Measurements from ENCODE around the gene SPPL2B.

Gene SPPL2B

GRCh38 chr19:2335848-2336247 is 7.4 kb downstream of the SPPL2B start:
- FAIRE-seq (peak; percentile 91), DNase-seq (ENCODE audit: insufficient read length, low spot score) (no peak)
- TF ChIP-seq PAX5 (IDR thresholded peaks at IDR 0.05; ENCODE audit: insufficient read depth, low read length, severe bottlenecking) (no peak), SPI1 (IDR thresholded peaks at IDR 0.05; ENCODE audit: low read depth, low read length) (no peak), POLR2A (IDR thresholded peaks at IDR 0.05; ENCODE audit: low read depth, low read length) (no peak), POLR2AphosphoS5 (IDR thresholded peaks at IDR 0.05; ENCODE audit: low read depth, low read length) (no peak)

DNA sequence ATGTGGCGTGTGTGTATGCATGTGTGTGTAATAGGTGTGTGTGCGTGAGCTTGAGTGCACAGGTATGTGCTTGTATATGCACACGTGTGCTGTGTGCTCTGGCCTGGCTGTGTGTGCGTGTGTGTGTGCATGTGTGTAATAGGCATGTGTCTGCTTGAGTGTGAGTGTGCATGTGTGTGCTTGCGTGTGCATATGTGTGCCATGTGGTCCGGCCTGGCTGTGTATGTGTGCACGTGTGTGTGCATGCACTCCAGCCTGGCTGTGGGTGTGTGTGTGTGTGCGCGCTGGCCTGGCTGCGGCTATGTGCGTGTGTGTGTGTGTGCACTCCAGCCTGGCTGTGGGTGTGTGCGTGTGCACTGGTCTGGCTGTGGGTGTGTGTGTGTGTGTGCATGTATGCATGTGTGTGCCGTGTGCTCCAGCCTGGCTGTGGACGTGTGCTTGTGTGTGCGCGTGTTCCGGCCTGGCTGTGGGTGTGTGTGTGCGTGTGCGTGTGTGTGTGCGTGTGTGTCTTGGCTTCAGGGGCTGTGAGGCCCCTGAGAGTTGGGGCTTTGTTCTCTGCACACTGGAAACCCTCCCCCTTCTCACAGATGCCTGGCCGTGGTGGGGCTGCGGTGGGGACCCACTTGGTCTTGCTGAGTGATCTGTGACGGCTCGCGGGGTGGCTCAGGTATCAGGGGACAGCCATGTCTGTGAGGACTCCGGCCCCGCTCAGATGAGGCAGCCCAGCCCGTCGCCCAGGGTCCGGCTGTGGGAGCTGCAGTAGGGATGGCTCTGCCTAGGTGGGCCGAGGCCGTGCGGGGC is 8.2 kb downstream of the SPPL2B start:
- peak; percentile 50 for FAIRE-seq
- no peak for TF ChIP-seq TAF1 (IDR thresholded peaks at IDR 0.05; ENCODE audit: low read depth, low read length)
- TF ChIP-seq POU2F2 (IDR thresholded peaks at IDR 0.05; ENCODE audit: low read depth, low read length), result no peak
- no peak for TF ChIP-seq SPI1 (IDR thresholded peaks at IDR 0.05; ENCODE audit: low read depth, low read length)
- TF ChIP-seq PAX5 (IDR thresholded peaks at IDR 0.05; ENCODE audit: insufficient read depth, low read length, severe bottlenecking), result no peak
- TF ChIP-seq POLR2AphosphoS5 (IDR thresholded peaks at IDR 0.05; ENCODE audit: low read depth, low read length), result no peak
- no peak for TF ChIP-seq POLR2A (IDR thresholded peaks at IDR 0.05; ENCODE audit: low read depth, low read length)
- no peak for DNase-seq (ENCODE audit: insufficient read length, low spot score)

DNA sequence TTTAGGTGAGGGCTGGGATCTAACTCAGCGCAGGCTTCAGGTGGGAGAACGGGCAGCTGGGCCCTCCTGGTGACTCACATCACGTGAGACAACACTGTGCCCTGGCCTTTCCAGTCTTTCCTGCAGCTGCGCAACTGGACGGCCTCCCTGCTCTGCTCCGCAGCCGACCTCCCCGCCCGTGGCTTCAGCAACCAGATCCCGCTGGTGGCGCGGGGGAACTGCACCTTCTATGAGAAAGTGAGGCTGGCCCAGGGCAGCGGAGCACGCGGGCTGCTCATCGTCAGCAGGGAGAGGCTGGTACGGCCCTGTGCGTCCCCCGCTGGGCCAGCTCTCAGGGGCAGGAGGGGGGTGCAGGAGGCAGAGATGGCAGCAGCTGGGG is 8.8 kb downstream of the SPPL2B start:
- DNase-seq (ENCODE audit: insufficient read length, low spot score) (no peak), FAIRE-seq (no peak)
- TF ChIP-seq POLR2AphosphoS5 (IDR thresholded peaks at IDR 0.05; ENCODE audit: low read depth, low read length), result no peak
- TF ChIP-seq SPI1 (IDR thresholded peaks at IDR 0.05; ENCODE audit: low read depth, low read length), result no peak
- TF ChIP-seq POU2F2 (IDR thresholded peaks at IDR 0.05; ENCODE audit: low read depth, low read length), result no peak
- TF ChIP-seq POLR2A (IDR thresholded peaks at IDR 0.05; ENCODE audit: low read depth, low read length), result no peak
- no peak for TF ChIP-seq PAX5 (IDR thresholded peaks at IDR 0.05; ENCODE audit: insufficient read depth, low read length, severe bottlenecking)
- no peak for TF ChIP-seq TAF1 (IDR thresholded peaks at IDR 0.05; ENCODE audit: low read depth, low read length)

- TF ChIP-seq TAF1 (IDR thresholded peaks at IDR 0.05; ENCODE audit: low read depth, low read length) (no peak), POLR2A (IDR thresholded peaks at IDR 0.05; ENCODE audit: low read depth, low read length) (no peak), POU2F2 (IDR thresholded peaks at IDR 0.05; ENCODE audit: low read depth, low read length) (no peak), POLR2AphosphoS5 (IDR thresholded peaks at IDR 0.05; ENCODE audit: low read depth, low read length) (no peak), PAX5 (IDR thresholded peaks at IDR 0.05; ENCODE audit: insufficient read depth, low read length, severe bottlenecking) (no peak), SPI1 (IDR thresholded peaks at IDR 0.05; ENCODE audit: low read depth, low read length) (no peak)
Measured at GRCh38 chr19:2338055-2338615, 9.7 kb downstream of the SPPL2B start.

GRCh38 chr19:2338751-2339643 is 10.5 kb downstream of the SPPL2B start:
- FAIRE-seq, result no peak
- no peak for DNase-seq (ENCODE audit: insufficient read length, low spot score)
- TF ChIP-seq POLR2AphosphoS5 (IDR thresholded peaks at IDR 0.05; ENCODE audit: low read depth, low read length) (no peak), POLR2A (IDR thresholded peaks at IDR 0.05; ENCODE audit: low read depth, low read length) (no peak), TAF1 (IDR thresholded peaks at IDR 0.05; ENCODE audit: low read depth, low read length) (no peak), SPI1 (IDR thresholded peaks at IDR 0.05; ENCODE audit: low read depth, low read length) (no peak), POU2F2 (IDR thresholded peaks at IDR 0.05; ENCODE audit: low read depth, low read length) (no peak), PAX5 (IDR thresholded peaks at IDR 0.05; ENCODE audit: insufficient read depth, low read length, severe bottlenecking) (no peak)

More at GRCh38 chr19:2338055-2338615, 9.7 kb downstream of the SPPL2B start:
- DNase-seq (ENCODE audit: insufficient read length, low spot score) (no peak), FAIRE-seq (no peak)

DNA sequence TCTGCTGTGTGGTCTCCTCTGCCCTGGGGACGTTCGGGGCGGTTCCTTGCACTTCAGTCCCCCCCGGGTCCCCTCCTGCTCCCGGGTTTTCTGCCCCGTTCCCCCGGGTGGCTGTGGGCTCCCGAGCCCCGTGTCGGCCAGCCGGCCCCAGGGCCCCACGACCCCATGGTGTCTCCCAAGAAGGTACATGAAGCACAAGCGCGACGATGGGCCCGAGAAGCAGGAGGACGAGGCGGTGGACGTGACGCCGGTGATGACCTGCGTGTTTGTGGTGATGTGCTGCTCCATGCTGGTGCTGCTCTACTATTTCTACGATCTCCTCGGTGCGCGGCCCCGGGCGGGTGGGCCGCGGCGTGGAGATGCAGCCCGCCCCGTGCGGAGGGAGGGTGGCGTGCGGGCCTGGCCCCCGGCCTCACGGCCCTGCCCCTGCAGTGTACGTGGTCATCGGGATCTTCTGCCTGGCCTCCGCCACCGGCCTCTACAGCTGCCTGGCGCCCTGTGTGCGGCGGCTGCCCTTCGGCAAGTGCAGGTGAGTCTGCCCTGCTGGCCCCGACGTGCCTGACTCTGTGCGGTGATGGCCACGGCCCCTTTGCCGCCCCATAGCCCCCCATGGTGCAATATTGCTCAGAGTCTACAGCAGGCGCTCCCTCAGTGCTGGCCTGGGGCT is 11.3 kb downstream of the SPPL2B start:
- FAIRE-seq, result no peak

GRCh38 chr19:2340496-2341243 is 12.2 kb downstream of the SPPL2B start:
- no peak for FAIRE-seq

More for the DNA sequence above, 11.3 kb downstream of the SPPL2B start:
- no peak for DNase-seq (ENCODE audit: insufficient read length, low spot score)
- no peak for TF ChIP-seq SPI1 (IDR thresholded peaks at IDR 0.05; ENCODE audit: low read depth, low read length)
- no peak for TF ChIP-seq POLR2A (IDR thresholded peaks at IDR 0.05; ENCODE audit: low read depth, low read length)
- no peak for TF ChIP-seq POU2F2 (IDR thresholded peaks at IDR 0.05; ENCODE audit: low read depth, low read length)
- TF ChIP-seq POLR2AphosphoS5 (IDR thresholded peaks at IDR 0.05; ENCODE audit: low read depth, low read length), result no peak
- no peak for TF ChIP-seq PAX5 (IDR thresholded peaks at IDR 0.05; ENCODE audit: insufficient read depth, low read length, severe bottlenecking)
- no peak for TF ChIP-seq TAF1 (IDR thresholded peaks at IDR 0.05; ENCODE audit: low read depth, low read length)

GRCh38 chr19:2341244-2341751 is 12.8 kb downstream of the SPPL2B start:
- DNase-seq (ENCODE audit: insufficient read length, low spot score) (no peak), FAIRE-seq (no peak)
- no peak for TF ChIP-seq POLR2A (IDR thresholded peaks at IDR 0.05; ENCODE audit: low read depth, low read length)
- no peak for TF ChIP-seq POU2F2 (IDR thresholded peaks at IDR 0.05; ENCODE audit: low read depth, low read length)
- TF ChIP-seq POLR2AphosphoS5 (IDR thresholded peaks at IDR 0.05; ENCODE audit: low read depth, low read length), result no peak
- TF ChIP-seq TAF1 (IDR thresholded peaks at IDR 0.05; ENCODE audit: low read depth, low read length), result no peak
- TF ChIP-seq PAX5 (IDR thresholded peaks at IDR 0.05; ENCODE audit: insufficient read depth, low read length, severe bottlenecking), result no peak
- no peak for TF ChIP-seq SPI1 (IDR thresholded peaks at IDR 0.05; ENCODE audit: low read depth, low read length)

More at GRCh38 chr19:2340496-2341243, 12.2 kb downstream of the SPPL2B start:
- TF ChIP-seq PAX5 (IDR thresholded peaks at IDR 0.05; ENCODE audit: insufficient read depth, low read length, severe bottlenecking), result no peak
- no peak for TF ChIP-seq POLR2A (IDR thresholded peaks at IDR 0.05; ENCODE audit: low read depth, low read length)
- TF ChIP-seq TAF1 (IDR thresholded peaks at IDR 0.05; ENCODE audit: low read depth, low read length), result no peak
- no peak for TF ChIP-seq POU2F2 (IDR thresholded peaks at IDR 0.05; ENCODE audit: low read depth, low read length)
- no peak for DNase-seq (ENCODE audit: insufficient read length, low spot score)

Data from GM12891 (cell line).